Camera-type eye (tissue), 1 donor: Measurements from ENCODE around the gene CNPPD1. TPM values are rescaled to one million over a fixed set of nuclear protein-coding genes. Genes with fewer than 3 reads are reported as not detected.

ENCODE experiments used
- total RNA-seq: library from RNA; depleted of rRNA; stranded (reverse); fragments of >200 nt; gene quantifications from one replicate; pipeline ENCODE4 v1.2.3, GENCODE V29; 2014

CNPPD1 gene
- total RNA-seq = 30.5 TPM

DNA sequence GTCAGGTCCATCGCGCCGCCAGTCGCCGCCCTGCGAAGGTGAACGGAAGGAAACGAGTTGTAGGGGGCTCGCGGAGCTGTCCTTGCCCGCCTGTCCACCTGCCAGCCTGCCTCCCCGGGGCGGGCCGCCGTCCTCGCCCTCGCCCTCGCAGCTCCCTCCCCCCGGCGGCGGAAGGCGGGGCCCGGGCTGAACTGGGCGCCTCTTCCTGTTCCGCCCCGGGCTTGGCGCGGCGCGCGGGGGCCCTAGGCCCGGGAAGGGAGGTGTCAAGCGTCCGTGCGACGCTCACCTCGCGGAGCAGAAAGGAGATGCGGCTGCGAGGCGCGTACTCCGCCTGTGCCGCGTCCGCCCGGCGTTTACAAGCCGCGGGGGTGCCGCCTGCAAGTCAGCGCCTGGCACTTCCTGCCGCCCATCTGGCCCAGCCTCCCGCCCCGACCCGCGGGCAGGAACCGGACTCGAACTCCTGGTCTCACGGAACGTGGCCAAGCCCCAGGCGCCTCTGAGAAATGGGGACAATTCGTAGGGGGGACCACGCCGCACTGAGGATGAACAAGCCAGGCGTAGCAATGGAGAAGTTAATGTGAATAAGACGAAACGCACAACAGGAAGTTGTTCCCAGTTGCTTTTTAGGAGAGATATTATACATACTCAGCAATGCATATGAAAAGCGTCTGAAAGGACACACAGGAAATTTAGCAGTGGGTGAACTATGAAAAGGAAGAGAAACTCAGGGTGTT, at the start of gene CNPPD1:
CNPPD1 (minus strand) TSS at position 108 of the 734 bp plus-strand sequence; CDS start at position 11, 97 bp downstream.

DNA sequence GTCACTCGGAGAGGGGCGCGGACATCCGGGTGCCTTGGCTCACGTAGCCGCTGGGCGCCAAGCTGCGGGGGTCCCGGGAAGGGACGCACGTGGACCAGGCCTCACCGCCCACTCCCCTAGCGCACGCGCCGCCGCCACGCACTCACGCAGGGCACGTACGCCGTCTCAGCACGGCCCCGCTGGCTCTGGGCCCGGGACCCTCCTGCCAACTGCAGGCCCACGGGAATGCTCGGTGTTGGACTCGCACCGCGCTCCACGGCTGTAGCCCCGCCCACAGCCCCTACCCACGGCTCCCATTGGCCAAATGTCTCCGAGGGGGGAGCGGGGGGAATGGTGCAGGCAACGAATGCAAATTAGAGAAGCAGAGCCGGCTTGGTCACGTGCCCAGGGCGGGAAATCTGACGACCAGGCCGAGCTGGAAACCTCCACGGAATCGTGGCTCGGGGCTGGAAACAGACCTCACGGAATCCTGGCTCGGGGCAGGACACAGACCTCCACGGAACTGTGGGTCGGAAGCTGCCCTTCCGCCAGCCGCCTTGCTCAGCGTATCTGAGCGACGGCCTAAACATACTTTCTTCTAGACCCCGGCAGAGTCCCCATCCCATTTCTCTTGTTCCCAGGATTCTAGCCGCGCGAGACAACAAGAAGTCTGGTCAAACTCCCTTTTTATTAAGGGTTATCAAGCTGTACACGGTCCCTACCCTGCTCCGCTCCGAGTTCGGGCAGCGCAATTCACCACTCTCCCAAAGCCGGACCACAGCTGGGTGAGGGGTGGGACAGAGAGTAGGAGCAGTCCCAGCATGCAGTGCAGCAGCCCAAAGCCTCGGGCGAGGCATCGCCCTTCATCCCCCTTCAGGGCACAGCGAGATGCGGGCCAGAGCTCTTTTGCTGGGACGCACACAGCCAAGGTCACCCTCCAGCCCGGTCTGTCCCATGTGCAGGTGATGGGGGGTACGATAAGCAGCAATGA, 42.3 kb upstream of the CNPPD1 start, which contains the start of gene ABCB6:
ABCB6 (minus strand) TSS at position 227 of the 970 bp plus-strand sequence. CDS start 285 bp downstream, outside the sequence.

DNA sequence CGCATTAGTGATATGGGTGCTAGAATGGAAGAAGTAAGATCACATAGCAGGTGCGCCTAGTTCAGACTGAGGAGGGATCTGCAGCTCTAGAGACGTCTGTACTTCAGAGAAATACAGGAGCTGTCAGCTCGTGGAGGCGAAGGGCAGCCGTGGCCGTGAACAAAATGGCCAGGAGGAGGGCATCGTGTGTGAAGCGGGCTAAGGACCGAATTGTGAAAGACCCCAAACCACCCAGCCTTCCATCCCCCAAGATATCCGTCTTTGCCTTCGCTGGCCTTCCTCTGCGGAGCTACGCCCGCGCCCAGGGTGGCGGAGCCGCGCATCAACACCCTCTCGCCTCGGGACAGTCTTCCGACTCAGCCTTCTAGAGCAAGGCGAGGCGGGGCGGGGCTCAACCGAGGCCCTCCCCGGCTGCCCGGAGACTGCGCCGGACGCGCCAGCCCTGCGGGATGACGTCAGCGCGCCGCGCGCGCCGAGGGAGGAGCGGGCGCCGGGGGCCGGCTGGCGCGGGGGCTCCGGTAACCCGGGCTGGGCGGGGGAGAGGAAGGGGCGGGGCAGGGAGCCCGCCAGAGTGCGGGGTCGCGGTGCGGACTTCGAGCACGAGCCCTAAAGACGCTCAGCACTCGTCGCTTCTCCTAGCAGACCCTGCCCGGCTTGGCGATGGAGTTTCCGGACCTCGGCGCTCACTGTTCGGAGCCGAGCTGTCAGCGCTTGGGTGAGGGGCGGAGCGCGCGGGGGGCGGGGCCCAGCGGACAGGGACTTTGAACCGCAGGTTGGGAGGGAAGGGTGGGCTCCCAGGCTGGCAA, 29.8 kb upstream of the CNPPD1 start, which contains the start of gene ZFAND2B:
ZFAND2B (plus strand) TSS at position 455 of the 806 bp plus-strand sequence; CDS start at position 661, 206 bp downstream.

DNA sequence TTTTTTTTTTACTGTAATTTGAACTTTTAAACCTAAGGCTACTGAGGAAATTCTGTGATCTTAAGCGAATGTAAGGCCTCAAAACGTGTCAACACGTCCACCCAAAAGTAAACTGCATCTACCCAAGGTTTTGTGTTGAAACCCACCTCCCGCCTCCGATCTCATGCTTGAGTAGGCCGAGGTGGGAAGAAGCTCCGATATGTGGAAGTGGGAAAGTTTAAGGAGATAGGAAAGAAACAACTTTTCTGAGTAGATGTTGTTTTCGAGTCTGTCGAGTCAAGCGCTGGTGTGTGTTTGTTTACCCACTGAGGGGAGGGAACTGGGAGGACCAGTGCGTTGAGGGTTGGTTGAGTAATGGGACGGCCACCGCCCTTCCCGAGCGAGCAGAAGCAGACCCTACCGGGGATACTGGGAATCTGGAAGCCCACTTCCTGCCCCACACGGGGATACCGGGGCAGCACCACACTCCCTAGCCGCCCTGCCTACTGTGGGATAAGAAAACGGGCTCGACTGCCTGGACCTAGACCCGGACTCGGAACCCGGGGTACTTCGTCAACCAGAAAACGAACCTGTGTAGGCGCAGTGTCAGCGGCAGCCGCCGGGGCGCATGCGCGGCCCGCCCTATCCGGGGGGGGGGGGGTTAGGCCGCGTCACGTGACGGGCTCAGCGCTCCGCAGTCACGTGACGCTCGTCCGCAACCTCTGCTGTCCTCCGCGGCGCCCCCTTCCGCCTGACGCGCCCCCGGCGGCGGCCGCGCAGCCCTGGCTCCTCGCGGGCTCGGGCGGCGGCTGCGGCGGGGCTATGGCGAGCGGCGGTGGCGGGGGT, 1.0 kb upstream of the CNPPD1 start, which contains the start of gene RETREG2:
RETREG2 (plus strand) TSS at position 724 of the 825 bp plus-strand sequence; CDS start at position 802, 78 bp downstream.

DNA sequence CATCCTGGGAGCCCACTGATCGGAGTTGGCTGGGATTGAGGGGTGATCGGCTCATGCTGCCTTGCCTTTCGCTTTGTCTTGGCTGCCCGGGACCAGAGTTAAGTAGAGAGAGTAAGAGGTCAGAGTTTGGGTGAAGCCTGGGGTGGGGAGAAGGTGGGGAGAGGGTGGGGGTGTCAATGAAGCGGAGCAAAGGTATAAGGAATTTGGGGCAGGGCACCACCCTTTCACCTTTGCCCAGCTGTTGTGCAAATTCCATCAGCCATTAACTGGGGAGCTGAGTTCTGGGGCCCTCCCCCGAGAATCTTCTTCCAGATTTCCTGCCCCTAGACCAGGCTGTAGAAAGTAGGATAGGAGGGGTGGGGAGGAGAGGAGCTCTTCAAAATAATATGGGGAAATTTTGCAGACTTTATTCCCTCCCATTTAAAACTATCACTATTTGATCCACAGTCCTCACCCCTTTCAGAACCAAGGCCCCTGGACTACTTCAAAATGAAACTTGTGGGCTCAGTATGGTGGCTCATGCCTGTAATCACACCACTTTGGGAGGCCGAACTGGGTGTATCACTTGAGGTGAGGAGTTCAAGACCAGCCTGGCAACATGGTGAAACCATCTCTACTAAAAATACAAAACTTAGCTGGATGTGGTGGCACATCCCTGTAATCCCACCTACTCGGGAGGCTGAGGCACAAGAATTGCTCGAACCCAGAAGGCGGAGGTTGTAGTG, 6.6 kb downstream of the CNPPD1 start, which contains the start of gene SLC23A3:
SLC23A3 (minus strand) TSS at position 100 of the 725 bp plus-strand sequence; CDS start at position 55, 45 bp downstream.

DNA sequence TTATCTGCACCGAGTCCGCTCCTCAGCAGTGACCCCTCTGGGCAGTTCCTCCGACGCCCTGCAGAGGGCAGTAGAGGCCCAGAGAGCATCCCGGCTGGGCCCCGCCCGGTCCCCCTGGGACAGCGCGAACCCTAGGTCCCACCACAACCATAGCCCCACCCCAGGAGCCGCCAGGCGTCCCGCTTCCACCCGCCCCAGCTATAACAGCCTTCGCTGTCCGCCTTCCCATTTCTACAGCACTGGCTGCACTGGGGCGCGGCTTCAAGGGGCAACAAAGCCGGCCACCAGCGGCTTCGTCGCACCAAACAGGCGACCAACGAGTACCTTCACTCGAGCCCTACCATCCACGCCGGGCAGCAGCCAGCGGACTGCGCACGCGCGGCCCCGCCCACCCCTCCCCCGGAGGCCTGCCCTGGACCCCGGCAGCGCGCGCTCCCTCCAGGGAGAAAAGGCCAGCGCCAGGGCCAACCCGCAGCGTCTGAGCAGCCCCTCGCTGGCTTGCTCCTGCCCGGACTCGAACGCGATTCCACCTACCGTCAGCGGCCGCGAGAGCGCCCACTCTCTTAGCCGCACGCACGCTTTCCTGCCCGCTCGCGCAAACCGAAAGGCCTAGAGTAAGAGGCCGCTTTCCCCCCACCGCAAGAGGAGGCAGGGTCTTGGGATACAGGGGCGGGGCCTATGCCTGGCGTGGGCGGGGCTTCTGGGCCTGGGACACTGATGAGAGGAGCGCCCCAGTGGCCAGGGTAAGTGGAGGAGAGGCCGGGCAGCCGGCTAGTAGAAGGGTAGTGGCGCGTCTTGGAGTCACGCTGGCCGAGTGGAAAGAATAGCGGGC, 16.3 kb downstream of the CNPPD1 start, which contains the start of gene NHEJ1:
NHEJ1 (minus strand) TSS at position 630 of the 832 bp plus-strand sequence. CDS start 2,453 bp downstream, outside the sequence.

Other genes with a start within 250 kb of the CNPPD1 start
- 16.2 TPM for gene CDK5R2, start 217.3 kb downstream of the CNPPD1 start, total RNA-seq
- gene FEV, start 191.7 kb downstream of the CNPPD1 start, total RNA-seq = not detected
- 1,526 TPM for gene CRYBA2, start 183.5 kb downstream of the CNPPD1 start, total RNA-seq
- not detected for gene CFAP65, start 135.4 kb downstream of the CNPPD1 start, total RNA-seq
- 3.8 TPM for gene IHH, start 116.0 kb downstream of the CNPPD1 start, total RNA-seq
- 12.1 TPM for gene NHEJ1, start 16.1 kb downstream of the CNPPD1 start, total RNA-seq
- gene SLC23A3, start 6.9 kb downstream of the CNPPD1 start, total RNA-seq = 1.3 TPM
- gene RETREG2, start 1.4 kb upstream of the CNPPD1 start, total RNA-seq = 66.2 TPM
- gene ZFAND2B, start 29.9 kb upstream of the CNPPD1 start, total RNA-seq = 22.6 TPM
- gene ABCB6, start 42.0 kb upstream of the CNPPD1 start, total RNA-seq = 24.2 TPM
- 46.7 TPM for gene ATG9A, start 52.7 kb upstream of the CNPPD1 start, total RNA-seq
- gene ANKZF1, start 52.9 kb upstream of the CNPPD1 start, total RNA-seq = 91.3 TPM
- 15.2 TPM for gene GLB1L, start 68.5 kb upstream of the CNPPD1 start, total RNA-seq
- 17.9 TPM for gene STK16, start 68.6 kb upstream of the CNPPD1 start, total RNA-seq
- gene TUBA4B, start 76.3 kb upstream of the CNPPD1 start, total RNA-seq = not detected
- gene TUBA4A, start 77.0 kb upstream of the CNPPD1 start, total RNA-seq = 20.5 TPM
- gene DNAJB2, start 102.4 kb upstream of the CNPPD1 start, total RNA-seq = 91.9 TPM
- 22.0 TPM for gene PTPRN, start 132.5 kb upstream of the CNPPD1 start, total RNA-seq
- gene RESP18, start 155.8 kb upstream of the CNPPD1 start, total RNA-seq = not detected
- 32.5 TPM for gene DNPEP, start 211.0 kb upstream of the CNPPD1 start, total RNA-seq
- gene DES, start 241.5 kb upstream of the CNPPD1 start, total RNA-seq = 249 TPM